T1000 (cell line): Measurements from ENCODE around the gene GPHB5.
"Not testable (repeated sequence)": the region's sequence is repeated elsewhere in the genome, so short reads cannot be mapped to it uniquely, and the experiment has no call there.

Source experiments
- DNase-seq: peaks from one replicate; lab custom pipeline; 2025; ENCODE audit warnings: mixed read lengths; lab: John Stamatoyannopoulos, UW

GPHB5 gene

DNA sequence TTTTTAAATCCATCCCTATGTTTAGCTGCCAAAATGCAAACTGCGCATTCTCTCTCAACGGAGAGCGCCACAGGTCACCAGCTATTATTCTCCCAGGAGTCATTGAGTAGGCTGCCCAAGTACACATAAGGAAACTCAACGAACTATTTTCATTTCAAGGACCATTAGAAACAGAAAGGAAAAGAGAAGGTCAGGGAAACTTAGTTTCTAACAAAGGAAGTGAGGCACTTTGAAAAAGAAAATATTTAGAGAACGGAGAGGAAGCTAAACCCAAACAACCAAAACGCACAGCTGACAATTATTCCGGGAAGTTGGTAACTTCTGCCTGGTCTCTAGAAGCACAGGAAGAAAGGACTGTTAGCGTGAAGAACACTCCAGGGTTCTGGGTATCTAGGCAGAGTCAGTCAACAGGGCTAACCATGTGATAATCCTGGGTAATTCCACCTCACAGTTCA is 23.5 kb downstream of the GPHB5 start:
- no peak for DNase-seq

DNA sequence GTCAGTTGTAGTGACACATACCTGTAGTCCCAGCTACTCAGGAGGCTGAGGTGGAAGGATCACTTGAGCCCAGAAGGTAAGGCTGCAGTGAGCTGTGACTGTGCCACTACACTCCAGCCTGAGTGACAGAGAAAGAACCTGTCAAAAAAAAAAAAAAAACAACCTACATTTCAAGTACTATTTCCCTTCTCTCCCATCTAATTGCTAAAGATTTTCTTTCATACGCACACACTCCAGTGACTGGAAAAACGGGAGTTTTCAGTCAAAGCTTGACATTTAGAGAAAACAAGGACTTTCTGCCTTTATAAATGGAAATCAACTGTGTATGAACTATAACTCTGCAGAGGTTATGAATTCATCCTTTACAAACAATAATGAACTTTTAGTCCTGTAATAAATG is 25.9 kb downstream of the GPHB5 start:
- DNase-seq, result no peak

DNA sequence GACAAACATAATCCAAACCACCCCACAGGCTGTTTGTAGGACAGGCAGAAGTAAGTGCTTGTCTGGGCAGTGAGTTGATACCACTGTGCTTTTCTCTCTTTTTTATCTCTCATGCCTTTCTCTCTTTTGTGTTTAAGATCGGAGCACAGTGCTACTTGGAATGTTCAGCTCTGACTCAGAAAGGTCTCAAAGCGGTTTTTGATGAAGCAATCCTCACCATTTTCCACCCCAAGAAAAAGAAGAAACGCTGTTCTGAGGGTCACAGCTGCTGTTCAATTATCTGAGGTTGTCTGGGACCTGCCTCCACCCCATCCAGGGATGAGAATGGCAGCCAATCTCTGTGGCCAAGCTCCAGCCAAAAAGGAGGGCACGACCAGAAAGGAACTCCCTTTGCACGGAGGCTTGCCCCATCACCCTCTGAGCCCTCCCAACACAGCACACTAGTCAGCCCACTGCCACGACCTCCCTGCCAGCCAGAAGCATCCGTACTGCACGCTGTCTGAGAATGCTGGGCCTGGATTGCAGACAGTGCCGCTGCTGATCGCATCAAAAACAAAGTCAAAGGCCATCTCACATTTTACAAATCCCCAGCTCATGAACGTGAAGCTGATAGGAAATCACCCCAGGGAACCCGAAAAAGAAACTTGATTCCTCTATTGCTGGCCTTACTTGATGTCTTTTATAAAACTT is 27.8 kb downstream of the GPHB5 start:
- DNase-seq, result no peak

DNA sequence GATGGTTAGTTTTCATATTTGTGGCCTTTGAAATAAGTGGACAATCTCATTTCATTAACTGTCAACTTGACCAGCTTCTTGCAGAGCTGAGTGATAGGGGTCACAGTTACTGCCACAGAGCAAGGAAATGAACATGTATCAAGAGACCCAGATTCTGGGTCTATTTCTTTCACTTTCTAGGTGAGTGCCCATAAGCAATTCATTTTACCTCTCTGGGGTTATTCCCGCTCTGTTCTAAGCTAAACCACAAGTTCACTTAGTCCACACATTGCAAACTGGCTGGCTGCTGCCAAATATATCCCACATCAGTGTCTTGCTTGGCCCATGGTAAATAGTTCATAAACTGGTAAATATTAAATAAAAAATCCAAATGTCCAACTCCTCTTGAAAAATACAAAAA is 29.9 kb downstream of the GPHB5 start:
- DNase-seq, result no peak

DNA sequence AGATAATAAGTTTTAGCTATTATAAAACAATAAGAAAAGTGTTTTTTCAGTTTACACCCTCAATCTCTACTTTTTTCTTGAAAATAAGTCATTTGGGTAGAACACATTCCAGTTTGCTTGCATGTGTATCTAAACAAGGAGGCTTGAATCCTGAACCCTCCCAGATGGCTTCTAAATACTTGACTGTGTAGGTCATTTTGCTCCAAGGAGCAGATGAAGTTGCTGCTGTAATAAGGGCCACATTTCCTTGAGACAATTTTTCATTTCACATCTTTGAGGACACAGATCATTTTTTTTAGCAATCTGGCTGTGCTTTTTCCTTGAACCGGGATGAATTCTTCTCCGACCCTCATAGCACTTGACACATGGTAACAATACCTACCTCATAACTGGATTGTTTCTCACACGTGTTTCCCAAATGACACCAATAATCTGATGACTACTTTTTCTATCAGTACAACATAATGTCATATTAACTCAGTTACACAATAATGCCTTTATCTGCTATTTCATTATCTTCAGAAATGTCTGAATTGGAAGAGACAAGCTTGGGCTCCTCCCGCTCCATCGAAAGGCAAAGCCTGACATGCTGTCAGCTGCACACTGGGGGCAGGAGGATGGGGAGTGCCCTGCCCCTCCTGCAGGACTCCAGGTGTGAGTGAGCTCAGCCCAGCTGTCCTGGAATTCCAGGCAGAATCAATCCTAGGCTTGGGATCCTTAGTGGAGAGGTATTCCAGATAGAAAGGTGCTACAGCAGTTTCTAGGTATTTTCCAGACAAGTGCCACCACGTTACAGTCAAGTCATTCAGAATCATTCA is 30.9 kb downstream of the GPHB5 start:
- no peak for DNase-seq

DNA sequence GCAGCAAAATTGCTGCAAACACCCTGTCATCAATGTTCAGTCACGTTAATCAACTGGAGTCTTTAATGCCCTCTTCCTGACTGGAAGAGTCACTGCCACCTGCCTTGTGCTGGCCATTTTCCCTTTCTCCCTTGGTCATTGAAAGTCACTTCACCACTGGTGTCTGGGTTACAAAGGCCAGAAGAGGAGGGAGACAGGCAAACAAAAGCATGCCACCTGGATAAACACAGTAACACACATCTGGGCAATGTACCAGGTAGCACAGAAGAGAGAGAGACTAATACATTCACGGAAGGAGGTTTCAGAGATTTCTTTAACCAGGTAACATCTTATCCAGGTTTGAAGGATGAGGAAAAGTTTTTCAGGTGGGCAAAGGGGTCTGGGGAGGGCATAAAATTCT is 32.7 kb downstream of the GPHB5 start:
- no peak for DNase-seq

DNA sequence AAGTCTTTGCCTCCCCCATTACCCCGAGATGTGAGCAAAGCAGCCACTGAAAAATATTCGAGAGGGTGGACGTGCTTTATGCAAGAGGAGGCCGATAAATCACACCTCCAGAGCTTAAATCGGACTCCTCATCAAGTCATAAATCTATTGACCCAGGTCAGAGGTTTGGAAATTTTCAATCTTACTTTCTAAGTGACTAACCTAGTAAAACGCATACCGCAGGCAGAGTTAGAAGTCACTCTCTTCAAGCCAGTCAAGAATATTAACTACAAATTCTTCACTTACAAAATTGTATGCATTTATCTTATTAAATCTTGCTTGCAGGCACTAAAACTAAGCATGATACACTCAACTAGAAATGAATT is 34.9 kb downstream of the GPHB5 start:
- DNase-seq, result no peak

DNA sequence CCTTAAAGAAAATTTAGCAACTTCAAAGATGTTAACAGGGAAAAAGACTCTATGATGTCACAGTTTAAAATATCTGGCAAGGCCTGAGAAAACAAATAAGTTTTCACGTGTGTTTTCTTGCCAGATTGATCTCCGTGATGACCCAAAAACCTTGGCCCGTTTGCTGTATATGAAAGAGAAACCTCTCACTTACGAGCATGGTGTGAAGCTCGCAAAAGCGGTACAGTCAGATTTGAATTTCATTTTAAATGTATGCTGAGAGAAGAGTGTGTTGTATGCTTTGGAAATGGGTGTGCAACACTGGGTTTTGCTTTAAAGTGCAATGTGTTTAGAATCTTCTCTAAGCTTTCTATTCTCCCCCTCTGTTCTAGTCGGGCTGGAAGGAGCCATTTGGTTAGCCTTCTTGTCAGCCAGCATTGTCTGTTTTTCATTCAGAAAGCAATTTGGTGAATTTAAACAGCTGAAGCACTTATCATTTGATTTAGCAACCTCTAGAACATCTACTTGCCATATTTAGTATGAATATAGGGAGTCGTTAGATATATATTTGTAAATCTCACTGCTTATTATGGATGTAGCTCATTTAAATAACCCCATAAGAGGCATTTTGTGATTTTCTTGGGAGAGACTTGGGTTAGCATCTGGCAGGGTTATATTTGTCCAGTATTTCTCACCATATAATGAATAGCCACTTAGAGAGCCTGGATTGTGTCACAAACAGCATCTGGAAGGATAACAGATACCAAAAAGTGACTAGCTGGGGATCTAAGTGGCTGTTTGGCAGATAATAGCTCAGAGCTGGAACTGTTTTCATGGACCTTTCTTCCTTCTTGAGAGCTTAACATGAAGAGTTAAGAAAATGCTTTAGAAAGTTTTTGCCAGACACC is 35.5 kb downstream of the GPHB5 start:
- DNase-seq, result no peak

DNA sequence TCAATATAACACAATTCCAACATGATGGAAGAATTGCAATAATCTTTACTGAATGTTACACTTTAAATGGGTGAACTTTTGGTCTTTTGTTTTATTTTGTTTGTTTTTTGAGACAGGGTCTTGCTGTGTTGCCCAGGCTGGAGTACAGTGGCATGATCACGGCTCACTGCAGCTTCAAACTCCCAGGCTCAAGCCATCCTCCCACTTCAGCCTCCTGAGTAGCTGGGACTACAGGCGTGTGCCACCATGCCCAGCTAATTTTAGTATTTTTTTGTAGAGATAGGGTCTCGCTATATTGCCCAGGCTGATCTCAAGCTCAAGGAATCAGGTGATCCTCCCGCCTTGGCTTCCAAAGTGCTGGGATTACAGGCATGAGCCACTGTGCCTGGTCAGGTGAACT is 38.8 kb downstream of the GPHB5 start:
- not testable (repeated sequence) for DNase-seq

DNA sequence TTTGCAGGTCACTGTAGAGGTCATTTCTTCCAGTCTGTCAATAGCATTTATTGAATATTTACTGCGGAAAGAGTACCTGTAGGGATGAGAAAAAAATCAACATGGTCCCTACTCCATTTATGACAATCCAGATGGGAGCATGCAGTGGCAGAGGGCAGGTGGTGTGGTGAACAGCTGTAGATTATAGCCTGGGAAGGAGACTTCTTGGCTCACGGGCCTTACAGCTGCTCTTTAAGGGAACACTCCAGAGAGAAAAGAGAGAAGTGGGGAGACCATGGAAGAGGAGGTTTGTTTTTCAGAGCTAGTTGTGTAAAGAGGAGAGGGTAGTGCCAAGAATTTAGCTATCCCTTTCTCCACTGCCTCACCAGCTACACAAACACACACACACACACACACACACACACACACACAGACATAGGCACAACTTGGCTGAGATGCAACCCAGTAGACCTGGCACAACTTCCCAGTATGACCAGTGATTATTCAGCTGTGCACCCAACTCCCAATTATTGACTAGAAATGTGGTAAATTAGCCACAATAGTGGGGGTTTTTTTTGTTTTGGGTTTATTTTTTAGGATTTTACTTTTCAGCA is 41.0 kb downstream of the GPHB5 start:
- DNase-seq, result no peak

DNA sequence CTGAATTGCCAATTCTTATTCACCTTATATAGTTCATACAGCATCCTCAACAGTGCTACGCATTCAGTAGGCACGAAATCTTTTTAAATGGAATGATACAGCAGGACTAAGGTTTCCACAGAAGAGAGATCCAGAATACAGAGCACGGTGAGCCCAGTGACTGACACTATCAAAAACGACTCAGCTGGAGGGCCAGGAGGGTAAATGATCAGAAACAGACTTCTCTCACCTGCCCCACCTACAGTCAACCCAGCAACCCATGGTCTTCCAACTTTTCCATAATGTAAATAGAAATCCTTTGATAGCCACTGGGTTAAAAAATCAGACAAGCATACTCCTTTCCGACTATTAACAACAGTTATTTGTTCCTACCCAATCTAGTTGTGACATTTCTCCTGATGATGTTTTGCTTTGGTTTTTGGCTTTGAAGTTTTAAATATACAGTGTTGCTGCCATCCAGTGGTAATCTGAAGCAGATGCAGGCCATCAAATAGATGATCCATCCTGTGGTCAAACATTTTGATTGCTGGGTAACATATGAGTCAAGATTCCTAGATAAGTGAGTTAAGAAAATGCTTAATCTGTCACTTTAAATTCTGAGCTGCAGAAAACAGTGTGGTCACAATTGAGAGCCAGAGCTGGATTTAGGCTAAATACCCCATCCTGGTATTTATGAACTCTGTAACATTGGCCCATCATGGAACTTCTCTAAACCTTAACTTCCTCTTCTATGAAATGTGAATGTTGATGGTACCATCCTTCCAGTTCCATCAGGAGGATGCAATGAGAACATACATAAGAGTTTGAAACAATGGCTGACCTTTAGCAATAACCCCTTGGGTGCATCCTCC is 42.0 kb downstream of the GPHB5 start:
- no peak for DNase-seq

DNA sequence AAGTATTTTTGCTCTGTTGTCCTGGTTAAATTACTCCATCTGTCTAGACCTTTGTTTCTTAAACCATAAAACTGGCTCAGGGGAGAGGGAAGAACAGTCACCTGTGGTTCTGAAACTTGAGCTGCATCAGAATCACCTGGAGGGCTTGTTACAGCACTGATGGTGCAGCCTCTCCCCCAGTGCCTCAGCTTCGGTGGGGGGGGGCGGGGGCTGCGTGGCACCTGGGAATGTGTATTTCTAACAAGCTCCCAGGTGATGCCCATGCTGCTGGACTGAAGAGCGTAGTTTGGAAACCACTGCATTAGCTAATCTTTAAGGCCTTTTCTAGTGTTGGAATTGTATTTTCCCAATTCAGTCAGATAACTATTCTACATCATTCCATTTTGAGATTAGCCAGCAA is 42.7 kb downstream of the GPHB5 start:
- no peak for DNase-seq

DNA sequence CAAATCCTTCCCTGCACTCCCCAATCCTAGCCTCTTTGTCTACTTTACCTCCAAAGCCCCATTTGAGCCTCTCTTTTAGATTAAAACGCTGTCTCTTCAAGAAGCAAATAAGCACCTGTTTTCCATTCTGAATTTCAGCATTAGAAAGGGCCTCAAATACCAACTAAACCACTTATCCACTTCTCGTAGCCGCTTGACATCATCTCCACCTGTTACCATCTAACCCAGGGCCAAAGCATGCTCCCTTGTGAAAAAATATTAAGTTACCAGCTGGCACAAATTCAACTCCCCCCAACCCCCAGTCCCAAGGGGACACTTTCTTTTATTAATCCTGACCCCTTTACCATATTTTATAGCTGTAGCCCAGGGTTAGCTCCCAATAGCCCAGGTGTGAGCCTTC is 43.1 kb downstream of the GPHB5 start:
- no peak for DNase-seq

DNA sequence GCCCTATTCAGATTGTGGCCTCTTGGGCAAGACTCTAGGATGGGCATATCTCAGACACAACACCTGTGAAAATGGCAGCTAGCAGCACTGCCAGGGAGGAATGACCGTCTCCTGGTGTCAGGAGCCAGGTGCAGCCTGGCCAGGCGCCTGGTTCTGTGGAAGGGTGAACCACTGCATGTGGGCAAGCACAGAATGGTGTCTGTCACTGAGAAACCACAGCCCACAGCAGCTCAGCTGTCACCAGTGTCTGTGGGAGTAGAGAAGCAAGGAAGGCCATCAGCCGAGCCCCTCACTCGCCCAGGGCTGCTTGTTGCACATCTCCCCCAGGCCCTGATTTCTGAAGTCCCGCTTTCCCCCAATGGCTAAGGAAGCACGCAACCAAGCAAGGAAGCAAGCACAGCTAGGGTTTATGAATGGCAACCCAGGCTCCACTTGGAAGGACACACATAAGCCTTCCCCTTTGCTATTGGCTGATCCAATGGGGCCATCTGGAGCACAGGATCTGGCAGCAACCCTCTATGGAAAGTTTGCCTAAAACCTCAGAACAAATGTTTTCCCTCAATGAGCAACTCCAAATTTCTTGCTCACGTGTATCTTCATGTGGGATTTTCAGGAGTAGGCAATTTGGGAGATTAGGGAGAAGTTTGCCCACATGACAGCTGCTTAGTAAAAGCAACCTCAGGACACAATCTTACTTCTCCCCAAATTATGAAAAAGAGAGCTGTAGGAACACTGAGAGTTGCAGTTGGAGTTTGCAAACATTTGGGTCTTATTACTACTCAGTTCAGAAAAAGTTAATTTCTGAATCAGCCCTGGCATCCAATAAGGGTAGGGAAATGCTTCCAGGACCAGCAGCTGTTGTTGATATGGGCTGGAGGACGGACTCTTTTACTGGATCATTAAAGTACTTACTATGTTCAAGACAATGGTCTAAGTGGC is 44.7 kb downstream of the GPHB5 start:
- DNase-seq, result no peak

DNA sequence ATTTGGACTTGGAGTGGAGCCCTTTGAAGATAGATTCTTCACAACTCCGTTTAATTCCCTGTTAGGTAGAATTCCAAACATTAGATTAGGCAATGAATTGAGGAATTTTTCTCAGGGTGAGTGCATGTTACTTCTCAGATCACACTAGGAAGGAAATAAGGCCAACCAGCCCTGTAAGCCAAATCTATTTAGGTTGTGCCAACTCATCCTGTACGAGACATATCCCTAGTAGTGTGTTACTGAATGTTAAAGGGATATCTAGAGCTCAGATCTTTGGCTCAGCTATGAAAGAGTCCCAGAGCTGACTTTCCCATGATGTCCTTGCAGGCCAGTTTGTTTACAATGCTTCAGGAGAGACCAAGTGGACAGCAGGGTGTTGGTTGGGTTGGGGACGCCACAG is 45.6 kb downstream of the GPHB5 start:
- no peak for DNase-seq

DNA sequence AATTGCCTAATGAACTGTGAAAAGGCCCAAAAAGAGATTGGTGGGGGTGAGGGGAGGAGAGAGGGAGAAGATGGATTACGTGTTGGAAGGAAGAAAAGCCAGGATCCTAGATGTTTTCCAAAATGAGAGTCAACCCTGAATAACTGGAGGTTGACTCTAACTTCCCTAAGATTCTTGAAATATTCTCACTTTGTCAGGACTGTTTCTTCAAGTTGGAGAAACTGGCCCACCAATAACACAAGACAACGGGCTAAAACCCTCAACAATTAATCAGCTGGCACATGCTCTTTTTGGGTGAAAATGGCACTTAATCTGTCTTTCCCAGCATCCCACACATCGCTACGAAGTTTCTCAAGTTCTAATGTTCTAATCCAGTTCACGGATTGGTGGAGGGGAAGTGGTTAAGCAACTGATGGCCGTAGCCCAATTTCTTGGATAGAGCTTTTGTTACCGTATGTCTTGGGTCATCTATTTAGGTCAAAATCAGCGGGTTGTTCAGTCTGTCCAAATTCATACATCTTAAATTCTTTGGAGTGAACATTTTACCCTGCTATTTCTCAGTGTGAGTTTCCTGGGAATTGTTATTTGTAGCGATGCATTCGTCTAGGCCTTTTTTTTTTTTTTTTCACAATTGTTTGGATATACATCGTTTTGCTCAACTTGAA is 49.0 kb downstream of the GPHB5 start:
- DNase-seq, result no peak

DNA sequence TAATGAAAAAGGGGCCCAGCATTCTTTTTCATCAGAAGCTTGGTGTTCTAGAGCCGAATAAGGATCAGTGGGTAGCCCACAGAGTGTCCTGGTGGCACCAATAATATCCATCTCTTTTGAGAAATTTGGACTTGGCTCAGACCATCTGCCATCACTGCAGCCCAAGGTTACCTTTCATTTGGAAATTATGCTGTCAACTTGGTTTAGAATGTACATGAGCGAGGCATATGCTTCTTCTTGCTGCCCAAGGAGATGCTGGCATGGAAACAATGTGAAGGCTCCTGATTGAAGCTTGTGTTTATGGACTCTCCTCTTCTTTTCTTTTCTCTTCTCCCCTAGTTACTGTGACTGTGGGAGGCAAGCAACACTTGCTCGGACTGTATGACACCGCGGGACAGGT is 50.0 kb downstream of the GPHB5 start:
- no peak for DNase-seq

DNA sequence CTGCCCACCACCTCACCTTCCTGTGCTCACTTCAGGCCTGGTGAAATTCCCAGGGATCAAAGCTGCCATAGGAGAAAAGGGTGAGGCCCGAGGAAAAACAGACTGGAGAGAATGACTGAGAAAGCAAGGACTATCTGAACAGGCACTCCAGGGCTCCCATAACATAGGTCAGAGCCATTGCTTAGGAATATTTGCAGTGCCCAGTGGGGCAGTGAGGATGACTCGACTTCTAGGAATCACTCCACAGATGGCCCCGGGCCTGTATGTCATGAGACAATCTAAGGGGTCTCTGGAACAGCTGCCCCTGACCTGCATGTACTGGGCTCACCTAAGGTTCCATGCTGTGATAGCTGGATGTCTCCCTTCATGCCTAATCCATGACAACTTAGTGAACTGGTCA is 51.6 kb downstream of the GPHB5 start:
- DNase-seq, result no peak

DNA sequence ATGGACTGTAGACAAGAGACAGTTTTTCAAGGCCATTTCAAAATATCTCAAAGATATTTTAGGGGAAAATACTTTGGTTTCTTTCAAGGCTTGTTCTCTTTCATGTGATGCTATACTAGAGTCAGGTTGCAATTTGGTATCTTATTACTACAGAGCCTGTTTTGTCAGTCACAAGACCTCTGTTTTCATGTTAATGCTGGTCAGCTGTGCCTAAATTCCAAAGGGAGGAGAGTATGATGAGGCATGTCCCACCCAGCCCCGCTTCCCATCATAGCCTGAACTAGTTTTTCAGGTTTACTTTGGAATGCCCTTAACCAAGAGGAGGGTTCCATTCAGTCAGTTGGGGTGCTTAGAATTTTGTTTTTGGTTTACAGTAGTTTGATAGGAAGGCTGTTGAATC is 52.6 kb downstream of the GPHB5 start:
- DNase-seq, result no peak
